Transverse colon (tissue), 4 donors: ENCODE measurements around the gene GPR39.

ENCODE experiments used
- CTCF ChIP-seq, 5 experiments: fragments of 200-600 bp in 3 of 5; fragments of 450-650 bp in 2 of 5; sonication (generic) in 3 of 5; IDR thresholded peaks; 1 replicate in 2 of 5; 2 replicates in 3 of 5; pipeline ENCODE4 v1.5.1; 2016 to 2017; ENCODE audit warnings: antibody characterized with exemption in 5 of 5, inconsistent platforms in 3 of 5, mild to moderate bottlenecking in 2 of 5, moderate library complexity in 1 of 5
- EP300 ChIP-seq: sonication (generic); formaldehyde crosslinking; IDR thresholded peaks from one replicate; pipeline ENCODE4 v1.6.1; 2017; ENCODE audit warnings: antibody characterized with exemption, low read depth
- POLR2AphosphoS5 ChIP-seq, 3 donors: sonication (generic); formaldehyde crosslinking; IDR thresholded peaks; one replicate each; pipeline ENCODE4 v1.6.1; 2016; ENCODE audit warnings: antibody characterized with exemption in 3 of 3

GRCh38 chr2:132595693-132596092 lies 179.1 kb downstream of the GPR39 start:
- no peak for TF ChIP-seq CTCF (IDR thresholded peaks at IDR 0.05)
- TF ChIP-seq POLR2AphosphoS5 (IDR thresholded peaks at IDR 0.05) = no peak
- no peak for TF ChIP-seq EP300
